GM23338 (cell line): ENCODE measurements around the gene SMYD3. TPM values are rescaled to one million over a fixed set of nuclear protein-coding genes. Genes with fewer than 3 reads are reported as not detected.

Experiments used
- ATAC-seq: fragments of 200-7000 bp; cut with Tn5 transposase; 3 replicates; pipeline ENCODE4 v1.9.1; 2020
- DNase-seq: peaks from one replicate; pipeline ENCODE4 v3.0.0-alpha.2; 2015; ENCODE audit warnings: low spot score
- H2AFZ ChIP-seq: fragments of 200-600 bp; sonication (generic); 2 replicates; pipeline ENCODE4 v1.8.0; 2016; ENCODE audit warnings: antibody characterized with exemption, mild to moderate bottlenecking, moderate library complexity
- H3F3A ChIP-seq: fragments of 200-600 bp; sonication (generic); replicated peaks from 2 replicates; pipeline ENCODE4 v1.8.0; 2017; ENCODE audit warnings: antibody characterized with exemption, mixed run types, low read depth
- H3K27ac ChIP-seq: fragments of 200-600 bp; sonication (generic); 2 replicates; pipeline ENCODE4 v1.6.1; 2016; ENCODE audit warnings: low read depth
- H3K27me3 ChIP-seq: fragments of 200-600 bp; sonication (generic); 2 replicates; pipeline ENCODE4 v1.8.0; 2016; ENCODE audit warnings: mild to moderate bottlenecking, mixed run types, moderate library complexity; ENCODE audit not compliant: insufficient read depth
- H3K36me3 ChIP-seq: fragments of 200-600 bp; sonication (generic); 2 replicates; pipeline ENCODE4 v1.8.0; 2016; ENCODE audit warnings: mild to moderate bottlenecking; ENCODE audit not compliant: insufficient read depth
- H3K4me1 ChIP-seq: fragments of 200-600 bp; sonication (generic); 2 replicates; pipeline ENCODE4 v1.8.0; 2016; ENCODE audit warnings: mild to moderate bottlenecking, moderate library complexity; ENCODE audit not compliant: insufficient read depth
- H3K4me2 ChIP-seq: fragments of 200-600 bp; sonication (generic); 2 replicates; pipeline ENCODE4 v1.7.1; 2017; ENCODE audit warnings: mixed run types
- H3K4me3 ChIP-seq: fragments of 200-600 bp; sonication (generic); 2 replicates; pipeline ENCODE4 v1.6.1; 2016; ENCODE audit warnings: mixed run types
- H3K79me2 ChIP-seq: fragments of 200-600 bp; sonication (generic); replicated peaks from 2 replicates; pipeline ENCODE4 v1.8.0; 2017; ENCODE audit warnings: mild to moderate bottlenecking; ENCODE audit not compliant: insufficient read depth
- H3K9me2 ChIP-seq: fragments of 200-600 bp; sonication (generic); 2 replicates; pipeline ENCODE4 v1.8.0; 2017; ENCODE audit not compliant: insufficient read depth
- H4K20me1 ChIP-seq: fragments of 200-600 bp; sonication (generic); replicated peaks from 2 replicates; pipeline ENCODE4 v1.8.0; 2017; ENCODE audit warnings: mild to moderate bottlenecking; ENCODE audit not compliant: insufficient read depth
- H3K27ac Mint-ChIP-seq: 2 replicates; pipeline ENCODE4 v1.8.0; 2020; ENCODE audit warnings: inconsistent platforms, mild to moderate bottlenecking, moderate library complexity, mixed read lengths
- H3K27me3 Mint-ChIP-seq: 3 replicates; pipeline ENCODE4 v1.8.0; 2022; ENCODE audit warnings: low read depth, mild to moderate bottlenecking, moderate library complexity, mixed read lengths, inconsistent platforms; ENCODE audit not compliant: insufficient read depth, poor library complexity
- H3K36me3 Mint-ChIP-seq: 3 replicates; pipeline ENCODE4 v1.8.0; 2021; ENCODE audit warnings: low read depth, mild to moderate bottlenecking, inconsistent platforms, moderate library complexity, mixed read lengths
- H3K4me1 Mint-ChIP-seq: 3 replicates; pipeline ENCODE4 v1.8.0; 2020; ENCODE audit warnings: mild to moderate bottlenecking, inconsistent platforms, mixed read lengths
- H3K4me3 Mint-ChIP-seq: 3 replicates; pipeline ENCODE4 v1.8.0; 2021; ENCODE audit warnings: moderate library complexity, mild to moderate bottlenecking, inconsistent platforms, mixed read lengths
- H3K9me3 Mint-ChIP-seq: 3 replicates; pipeline ENCODE4 v1.8.0; 2020; ENCODE audit warnings: moderate library complexity, mild to moderate bottlenecking, inconsistent platforms, mixed read lengths
- EZH2phosphoT487 ChIP-seq: fragments of 200-600 bp; sonication (generic); IDR thresholded peaks from one replicate; pipeline ENCODE4 v1.8.1; 2018; ENCODE audit warnings: antibody characterized with exemption; ENCODE audit not compliant: unreplicated experiment
- NANOG ChIP-seq: IDR thresholded peaks from 2 replicates; pipeline ENCODE4 v1.6.1; 2016; ENCODE audit warnings: antibody characterized with exemption, borderline replicate concordance
- polyA plus RNA-seq: library from polyadenylated mRNA; unstranded; fragments of >200 nt; fragmentation: Nextera tagmentation; extraction: Ambion mirVana; gene quantifications from 2 replicates; pipeline ENCODE4 v1.2.1, GENCODE V29; 2016
- total RNA-seq: library from RNA; depleted of rRNA; stranded (reverse); fragments of >200 nt; shearing (Covaris generic); gene quantifications from 2 replicates; pipeline ENCODE4 v1.2.3, GENCODE V29; 2014
- TF ChIP-seq, protein P1 (sequence below): IDR thresholded peaks from one replicate; pipeline ENCODE4 v1.6.1; 2018; ENCODE audit warnings: antibody characterized with exemption; ENCODE audit not compliant: unreplicated experiment
- TF ChIP-seq, protein P2 (sequence below): fragments of 250-450 bp; sonication (Bioruptor Pico); IDR thresholded peaks from 2 replicates; pipeline ENCODE4 v1.5.0; 2020; ENCODE audit warnings: mild to moderate bottlenecking, moderate library complexity
- TF ChIP-seq, protein P3 (sequence below), 2 experiments: fragments of 200-600 bp in 1 of 2; sonication (generic) in 1 of 2; conservative IDR thresholded peaks; 2 replicates each; pipeline versions ENCODE4 v1.5.1 to v1.6.1; 2016 to 2017; ENCODE audit warnings: antibody characterized with exemption in 2 of 2, low read depth in 2 of 2, mild to moderate bottlenecking in 2 of 2, moderate library complexity in 1 of 2

The SMYD3 gene
- total and polyA plus RNA-seq, 2 experiments from 2014 or later = 31.8 to 34.4 TPM

DNA sequence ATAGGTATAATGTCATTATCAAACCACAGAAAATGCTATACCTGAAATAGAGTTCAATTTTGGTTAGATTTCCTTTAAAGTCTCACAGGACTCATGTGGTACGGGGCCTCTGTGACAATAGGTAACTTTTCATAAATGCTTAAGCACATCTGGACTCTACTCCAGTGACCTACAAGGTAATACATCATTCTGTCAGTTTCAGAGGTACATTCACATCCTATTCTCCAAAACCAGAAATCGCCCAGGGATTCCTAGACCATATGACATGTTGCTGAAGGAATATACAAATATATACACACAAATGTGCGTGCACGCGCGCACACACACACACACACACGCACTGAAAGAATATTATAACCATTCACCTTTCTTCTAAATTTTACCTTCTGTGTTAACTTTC is 311.8 kb downstream of the SMYD3 start:
- ATAC-seq (no peak), DNase-seq (no peak)
- peaks cover 23% of the 10 kb centered on the region for H3K4me1 Mint-ChIP-seq
- Histone ChIP-seq H4K20me1 (no peaks in the 10 kb centered on the region), H3F3A (no peaks in the 10 kb centered on the region), H2AFZ (no peak overlapping the region), H3K27me3 (no peaks in the 10 kb centered on the region), H3K9me2 (no peaks in the 10 kb centered on the region), H3K4me3 (no peak overlapping the region), H3K4me2 (no peak overlapping the region), H3K79me2 (no peaks in the 10 kb centered on the region), H3K27ac (no peak overlapping the region), H3K4me1 (0 out of 2 replicates have a peak, but pooled peaks cover 3% of the 10 kb centered on the region), H3K36me3 (no peaks in the 10 kb centered on the region)
- TF ChIP-seq EZH2phosphoT487 (no peak), NANOG (no peak)
- TF ChIP-seq, protein P1, sequence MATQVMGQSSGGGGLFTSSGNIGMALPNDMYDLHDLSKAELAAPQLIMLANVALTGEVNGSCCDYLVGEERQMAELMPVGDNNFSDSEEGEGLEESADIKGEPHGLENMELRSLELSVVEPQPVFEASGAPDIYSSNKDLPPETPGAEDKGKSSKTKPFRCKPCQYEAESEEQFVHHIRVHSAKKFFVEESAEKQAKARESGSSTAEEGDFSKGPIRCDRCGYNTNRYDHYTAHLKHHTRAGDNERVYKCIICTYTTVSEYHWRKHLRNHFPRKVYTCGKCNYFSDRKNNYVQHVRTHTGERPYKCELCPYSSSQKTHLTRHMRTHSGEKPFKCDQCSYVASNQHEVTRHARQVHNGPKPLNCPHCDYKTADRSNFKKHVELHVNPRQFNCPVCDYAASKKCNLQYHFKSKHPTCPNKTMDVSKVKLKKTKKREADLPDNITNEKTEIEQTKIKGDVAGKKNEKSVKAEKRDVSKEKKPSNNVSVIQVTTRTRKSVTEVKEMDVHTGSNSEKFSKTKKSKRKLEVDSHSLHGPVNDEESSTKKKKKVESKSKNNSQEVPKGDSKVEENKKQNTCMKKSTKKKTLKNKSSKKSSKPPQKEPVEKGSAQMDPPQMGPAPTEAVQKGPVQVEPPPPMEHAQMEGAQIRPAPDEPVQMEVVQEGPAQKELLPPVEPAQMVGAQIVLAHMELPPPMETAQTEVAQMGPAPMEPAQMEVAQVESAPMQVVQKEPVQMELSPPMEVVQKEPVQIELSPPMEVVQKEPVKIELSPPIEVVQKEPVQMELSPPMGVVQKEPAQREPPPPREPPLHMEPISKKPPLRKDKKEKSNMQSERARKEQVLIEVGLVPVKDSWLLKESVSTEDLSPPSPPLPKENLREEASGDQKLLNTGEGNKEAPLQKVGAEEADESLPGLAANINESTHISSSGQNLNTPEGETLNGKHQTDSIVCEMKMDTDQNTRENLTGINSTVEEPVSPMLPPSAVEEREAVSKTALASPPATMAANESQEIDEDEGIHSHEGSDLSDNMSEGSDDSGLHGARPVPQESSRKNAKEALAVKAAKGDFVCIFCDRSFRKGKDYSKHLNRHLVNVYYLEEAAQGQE = no peak
- peaks cover 1% of the 10 kb centered on the region for H3K27me3 Mint-ChIP-seq
- no peaks in the 10 kb centered on the region for H3K36me3 Mint-ChIP-seq
- H3K4me3 Mint-ChIP-seq = no peak overlapping the region
- no peak overlapping the region for H3K27ac Mint-ChIP-seq
- no peaks in the 10 kb centered on the region for H3K9me3 Mint-ChIP-seq

DNA sequence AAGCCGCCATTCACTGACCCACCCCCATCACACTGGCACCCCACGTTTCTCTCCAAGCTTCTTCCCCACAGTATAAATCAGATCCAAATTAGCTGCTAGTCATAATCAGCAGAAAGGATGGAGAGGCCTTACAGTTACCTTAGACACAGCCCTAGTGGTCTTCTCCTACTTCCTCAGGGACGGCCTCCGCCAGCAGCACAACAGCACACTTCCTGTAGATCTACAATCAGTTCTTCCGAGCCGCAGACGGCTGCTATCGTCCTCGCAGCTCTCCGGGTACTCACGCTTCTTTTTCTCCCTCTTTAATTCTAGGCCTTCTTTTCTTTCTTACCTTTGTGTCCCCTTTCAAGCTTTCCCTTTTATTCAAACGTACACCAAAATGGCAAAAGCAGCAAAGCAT is 313.5 kb downstream of the SMYD3 start:
- Histone ChIP-seq H3K27ac (no peak overlapping the region), H2AFZ (no peak overlapping the region), H4K20me1 (no peaks in the 10 kb centered on the region), H3F3A (no peaks in the 10 kb centered on the region), H3K4me2 (no peak overlapping the region), H3K4me3 (no peak overlapping the region), H3K79me2 (no peaks in the 10 kb centered on the region), H3K4me1 (0 out of 2 replicates have a peak, but pooled peaks cover 3% of the 10 kb centered on the region), H3K9me2 (no peaks in the 10 kb centered on the region), H3K27me3 (no peaks in the 10 kb centered on the region), H3K36me3 (no peaks in the 10 kb centered on the region)
- ATAC-seq = peak; percentile 53
- Mint-ChIP-seq H3K36me3 (no peaks in the 10 kb centered on the region), H3K4me3 (no peak overlapping the region), H3K27me3 (peaks cover 1% of the 10 kb centered on the region), H3K27ac (peak overlapping the region; percentile 25), H3K4me1 (peaks cover 23% of the 10 kb centered on the region), H3K9me3 (no peaks in the 10 kb centered on the region)
- TF ChIP-seq NANOG (no peak), EZH2phosphoT487 (no peak)
- TF ChIP-seq, protein P2, sequence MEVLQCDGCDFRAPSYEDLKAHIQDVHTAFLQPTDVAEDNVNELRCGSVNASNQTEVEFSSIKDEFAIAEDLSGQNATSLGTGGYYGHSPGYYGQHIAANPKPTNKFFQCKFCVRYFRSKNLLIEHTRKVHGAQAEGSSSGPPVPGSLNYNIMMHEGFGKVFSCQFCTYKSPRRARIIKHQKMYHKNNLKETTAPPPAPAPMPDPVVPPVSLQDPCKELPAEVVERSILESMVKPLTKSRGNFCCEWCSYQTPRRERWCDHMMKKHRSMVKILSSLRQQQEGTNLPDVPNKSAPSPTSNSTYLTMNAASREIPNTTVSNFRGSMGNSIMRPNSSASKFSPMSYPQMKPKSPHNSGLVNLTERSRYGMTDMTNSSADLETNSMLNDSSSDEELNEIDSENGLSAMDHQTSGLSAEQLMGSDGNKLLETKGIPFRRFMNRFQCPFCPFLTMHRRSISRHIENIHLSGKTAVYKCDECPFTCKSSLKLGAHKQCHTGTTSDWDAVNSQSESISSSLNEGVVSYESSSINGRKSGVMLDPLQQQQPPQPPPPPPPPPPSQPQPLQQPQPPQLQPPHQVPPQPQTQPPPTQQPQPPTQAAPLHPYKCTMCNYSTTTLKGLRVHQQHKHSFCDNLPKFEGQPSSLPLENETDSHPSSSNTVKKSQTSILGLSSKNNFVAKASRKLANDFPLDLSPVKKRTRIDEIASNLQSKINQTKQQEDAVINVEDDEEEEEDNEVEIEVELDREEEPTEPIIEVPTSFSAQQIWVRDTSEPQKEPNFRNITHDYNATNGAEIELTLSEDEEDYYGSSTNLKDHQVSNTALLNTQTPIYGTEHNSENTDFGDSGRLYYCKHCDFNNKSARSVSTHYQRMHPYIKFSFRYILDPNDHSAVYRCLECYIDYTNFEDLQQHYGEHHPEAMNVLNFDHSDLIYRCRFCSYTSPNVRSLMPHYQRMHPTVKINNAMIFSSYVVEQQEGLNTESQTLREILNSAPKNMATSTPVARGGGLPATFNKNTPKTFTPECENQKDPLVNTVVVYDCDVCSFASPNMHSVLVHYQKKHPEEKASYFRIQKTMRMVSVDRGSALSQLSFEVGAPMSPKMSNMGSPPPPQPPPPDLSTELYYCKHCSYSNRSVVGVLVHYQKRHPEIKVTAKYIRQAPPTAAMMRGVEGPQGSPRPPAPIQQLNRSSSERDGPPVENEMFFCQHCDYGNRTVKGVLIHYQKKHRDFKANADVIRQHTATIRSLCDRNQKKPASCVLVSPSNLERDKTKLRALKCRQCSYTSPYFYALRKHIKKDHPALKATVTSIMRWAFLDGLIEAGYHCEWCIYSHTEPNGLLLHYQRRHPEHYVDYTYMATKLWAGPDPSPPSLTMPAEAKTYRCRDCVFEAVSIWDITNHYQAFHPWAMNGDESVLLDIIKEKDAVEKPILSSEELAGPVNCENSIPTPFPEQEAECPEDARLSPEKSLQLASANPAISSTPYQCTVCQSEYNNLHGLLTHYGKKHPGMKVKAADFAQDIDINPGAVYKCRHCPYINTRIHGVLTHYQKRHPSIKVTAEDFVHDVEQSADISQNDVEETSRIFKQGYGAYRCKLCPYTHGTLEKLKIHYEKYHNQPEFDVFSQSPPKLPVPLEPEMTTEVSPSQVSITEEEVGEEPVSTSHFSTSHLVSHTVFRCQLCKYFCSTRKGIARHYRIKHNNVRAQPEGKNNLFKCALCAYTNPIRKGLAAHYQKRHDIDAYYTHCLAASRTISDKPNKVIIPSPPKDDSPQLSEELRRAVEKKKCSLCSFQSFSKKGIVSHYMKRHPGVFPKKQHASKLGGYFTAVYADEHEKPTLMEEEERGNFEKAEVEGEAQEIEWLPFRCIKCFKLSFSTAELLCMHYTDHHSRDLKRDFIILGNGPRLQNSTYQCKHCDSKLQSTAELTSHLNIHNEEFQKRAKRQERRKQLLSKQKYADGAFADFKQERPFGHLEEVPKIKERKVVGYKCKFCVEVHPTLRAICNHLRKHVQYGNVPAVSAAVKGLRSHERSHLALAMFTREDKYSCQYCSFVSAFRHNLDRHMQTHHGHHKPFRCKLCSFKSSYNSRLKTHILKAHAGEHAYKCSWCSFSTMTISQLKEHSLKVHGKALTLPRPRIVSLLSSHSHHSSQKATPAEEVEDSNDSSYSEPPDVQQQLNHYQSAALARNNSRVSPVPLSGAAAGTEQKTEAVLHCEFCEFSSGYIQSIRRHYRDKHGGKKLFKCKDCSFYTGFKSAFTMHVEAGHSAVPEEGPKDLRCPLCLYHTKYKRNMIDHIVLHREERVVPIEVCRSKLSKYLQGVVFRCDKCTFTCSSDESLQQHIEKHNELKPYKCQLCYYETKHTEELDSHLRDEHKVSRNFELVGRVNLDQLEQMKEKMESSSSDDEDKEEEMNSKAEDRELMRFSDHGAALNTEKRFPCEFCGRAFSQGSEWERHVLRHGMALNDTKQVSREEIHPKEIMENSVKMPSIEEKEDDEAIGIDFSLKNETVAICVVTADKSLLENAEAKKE (CRISPR knock-in tag) = no peak
- TF ChIP-seq, protein P3, sequence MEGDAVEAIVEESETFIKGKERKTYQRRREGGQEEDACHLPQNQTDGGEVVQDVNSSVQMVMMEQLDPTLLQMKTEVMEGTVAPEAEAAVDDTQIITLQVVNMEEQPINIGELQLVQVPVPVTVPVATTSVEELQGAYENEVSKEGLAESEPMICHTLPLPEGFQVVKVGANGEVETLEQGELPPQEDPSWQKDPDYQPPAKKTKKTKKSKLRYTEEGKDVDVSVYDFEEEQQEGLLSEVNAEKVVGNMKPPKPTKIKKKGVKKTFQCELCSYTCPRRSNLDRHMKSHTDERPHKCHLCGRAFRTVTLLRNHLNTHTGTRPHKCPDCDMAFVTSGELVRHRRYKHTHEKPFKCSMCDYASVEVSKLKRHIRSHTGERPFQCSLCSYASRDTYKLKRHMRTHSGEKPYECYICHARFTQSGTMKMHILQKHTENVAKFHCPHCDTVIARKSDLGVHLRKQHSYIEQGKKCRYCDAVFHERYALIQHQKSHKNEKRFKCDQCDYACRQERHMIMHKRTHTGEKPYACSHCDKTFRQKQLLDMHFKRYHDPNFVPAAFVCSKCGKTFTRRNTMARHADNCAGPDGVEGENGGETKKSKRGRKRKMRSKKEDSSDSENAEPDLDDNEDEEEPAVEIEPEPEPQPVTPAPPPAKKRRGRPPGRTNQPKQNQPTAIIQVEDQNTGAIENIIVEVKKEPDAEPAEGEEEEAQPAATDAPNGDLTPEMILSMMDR (conservative IDR thresholded peaks at IDR 0.05; ENCODE audit: low read depth in 2 of 2) = no peak
- DNase-seq = peak; percentile 14
